Measurements from ENCODE around the gene SLC35C1. TPM values are rescaled to one million over a fixed set of nuclear protein-coding genes. Genes with fewer than 3 reads are reported as not detected.
A peak's percentile ranks its signal among the peaks of the same experiment; 100 is the strongest.

Gene SLC35C1
- 9.5 and 13.5 TPM in 2 replicates for total RNA-seq (2014; rRNA removed)
- Bru-seq, nascent RNA, result percentile 73 among the genes with signal in this experiment
- BruChase-seq, experiment 1, labeled RNA remaining after a 6-hour chase, result percentile 86 among the genes with signal in this experiment
- percentile 75 among the genes with signal in this experiment for BruChase-seq, experiment 2, labeled RNA remaining after a 2-hour chase
- long read RNA-seq, full-length matches to known transcripts, result 75 of 108 reads
- long read RNA-seq, partial matches to known transcripts, result 31 of 108 reads
- long read RNA-seq, other reads (novel, unspliced or antisense), result 2 of 108 reads

GRCh38 chr11:45804761-45805304, at the start of gene SLC35C1:
Gene SLC35C1 (plus strand): TSS chr11:45805149. CDS start chr11:45805802, 653 bp downstream.
- ATAC-seq, result peak; percentile 91
- intact Hi-C loops (cut with micrococcal nuclease), result loop anchor here (2.0 kb wide), 1 partner anchor 38 kb away; no protein-coding TSS in a partner anchor
- Histone ChIP-seq H3K79me2 (ENCODE audit: low read length) (peaks cover 28% of the 10 kb centered on the region), H3K9me3 (ENCODE audit: low read length) (no peaks in the 10 kb centered on the region), H3K27me3 (ENCODE audit: low read length) (no peaks in the 10 kb centered on the region), H3K4me3 (ENCODE audit: low read length) (peak within 1 kb of the TSS; percentile 91), H3K4me1 (ENCODE audit: insufficient read depth, low read length) (peaks cover 26% of the 10 kb centered on the region), H3K9ac (ENCODE audit: low read length) (peak within 1 kb of the TSS; percentile 68), H3K27ac (ENCODE audit: low read length) (peak within 1 kb of the TSS; percentile 20; the same call in 1 of the 2 replicates), H4K20me1 (ENCODE audit: low read length) (peaks cover 3% of the 10 kb centered on the region; the same call in 1 of the 2 replicates), H2AFZ (ENCODE audit: low read length) (peak within 1 kb of the TSS; percentile 97), H3K36me3 (ENCODE audit: low read depth, low read length) (0 out of 2 replicates have a peak, but pooled peaks cover 4% of the 10 kb centered on the region), H3K4me2 (ENCODE audit: low read length) (peak within 1 kb of the TSS; percentile 98), H3K9me2 (replicated peaks; ENCODE audit: low read length) (no peaks in the 10 kb centered on the region), H3F3A (ENCODE audit: low read length, unreplicated experiment) (no peaks in the 10 kb centered on the region)
- CTCF ChIA-PET, result interaction anchor here (1.1 kb wide), 1 partner anchor 33 kb away, joined by 4 read pairs; no protein-coding TSS in a partner anchor
- BruUV-seq (replicated peaks), result no TSS peak
- TF ChIP-seq, protein P1, sequence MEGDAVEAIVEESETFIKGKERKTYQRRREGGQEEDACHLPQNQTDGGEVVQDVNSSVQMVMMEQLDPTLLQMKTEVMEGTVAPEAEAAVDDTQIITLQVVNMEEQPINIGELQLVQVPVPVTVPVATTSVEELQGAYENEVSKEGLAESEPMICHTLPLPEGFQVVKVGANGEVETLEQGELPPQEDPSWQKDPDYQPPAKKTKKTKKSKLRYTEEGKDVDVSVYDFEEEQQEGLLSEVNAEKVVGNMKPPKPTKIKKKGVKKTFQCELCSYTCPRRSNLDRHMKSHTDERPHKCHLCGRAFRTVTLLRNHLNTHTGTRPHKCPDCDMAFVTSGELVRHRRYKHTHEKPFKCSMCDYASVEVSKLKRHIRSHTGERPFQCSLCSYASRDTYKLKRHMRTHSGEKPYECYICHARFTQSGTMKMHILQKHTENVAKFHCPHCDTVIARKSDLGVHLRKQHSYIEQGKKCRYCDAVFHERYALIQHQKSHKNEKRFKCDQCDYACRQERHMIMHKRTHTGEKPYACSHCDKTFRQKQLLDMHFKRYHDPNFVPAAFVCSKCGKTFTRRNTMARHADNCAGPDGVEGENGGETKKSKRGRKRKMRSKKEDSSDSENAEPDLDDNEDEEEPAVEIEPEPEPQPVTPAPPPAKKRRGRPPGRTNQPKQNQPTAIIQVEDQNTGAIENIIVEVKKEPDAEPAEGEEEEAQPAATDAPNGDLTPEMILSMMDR (conservative IDR thresholded peaks at IDR 0.05; ENCODE audit: low read depth, low read length), result no peak
- TF ChIP-seq EZH2 (IDR thresholded peaks at IDR 0.05; ENCODE audit: low read length, unreplicated experiment), result no peak
- TF ChIP-seq EZH2phosphoT487 (IDR thresholded peaks at IDR 0.05; ENCODE audit: borderline replicate concordance, low read length), result no peak
- DNase-seq, result peak; percentile 92
- POLR2A ChIA-PET (ENCODE audit: unreplicated experiment), result no interaction called here

- Histone ChIP-seq H3K4me3 (ENCODE audit: low read length) (no peak overlapping the region), H3K9ac (ENCODE audit: low read length) (no peak overlapping the region), H3K9me3 (ENCODE audit: low read length) (no peaks in the 10 kb centered on the region), H4K20me1 (ENCODE audit: low read length) (no peaks in the 10 kb centered on the region), H3K79me2 (ENCODE audit: low read length) (no peaks in the 10 kb centered on the region), H3K36me3 (ENCODE audit: low read depth, low read length) (no peaks in the 10 kb centered on the region), H3K4me1 (ENCODE audit: insufficient read depth, low read length) (no peaks in the 10 kb centered on the region), H3K27ac (ENCODE audit: low read length) (no peak overlapping the region), H3F3A (ENCODE audit: low read length, unreplicated experiment) (no peaks in the 10 kb centered on the region), H2AFZ (ENCODE audit: low read length) (no peak overlapping the region), H3K27me3 (ENCODE audit: low read length) (peaks cover 33% of the 10 kb centered on the region), H3K4me2 (ENCODE audit: low read length) (no peak overlapping the region), H3K9me2 (replicated peaks; ENCODE audit: low read length) (no peaks in the 10 kb centered on the region)
- ATAC-seq (no peak), DNase-seq (no peak)
- TF ChIP-seq EZH2 (IDR thresholded peaks at IDR 0.05; ENCODE audit: low read length, unreplicated experiment) (no peak), EZH2phosphoT487 (IDR thresholded peaks at IDR 0.05; ENCODE audit: borderline replicate concordance, low read length) (no peak)
- TF ChIP-seq, protein P1 (conservative IDR thresholded peaks at IDR 0.05; ENCODE audit: low read depth, low read length), result no peak
- no TSS peak for BruUV-seq (replicated peaks)
- intact Hi-C loops (cut with micrococcal nuclease), result no loop called here
- POLR2A ChIA-PET (ENCODE audit: unreplicated experiment), result no interaction called here
- CTCF ChIA-PET, result no interaction called here
These were observed 49.6 kb upstream of the SLC35C1 start for GRCh38 chr11:45755281-45755859.
